OCI-LY7 (cell line): ENCODE measurements around the gene ZMAT3.
"Not testable (repeated sequence)": the region's sequence is repeated elsewhere in the genome, so short reads cannot be mapped to it uniquely, and the experiment has no call there.

ENCODE experiments used
- CTCF ChIP-seq: fragments of 200-600 bp; sonication (generic); conservative IDR thresholded peaks from 2 replicates; pipeline ENCODE4 v1.5.1; 2014; ENCODE audit warnings: mild to moderate bottlenecking, antibody characterized with exemption, low read length, moderate library complexity, mixed read lengths
- EZH2phosphoT487 ChIP-seq: fragments of 200-600 bp; sonication (generic); IDR thresholded peaks from 2 replicates; pipeline ENCODE4 v1.6.1; 2018; ENCODE audit warnings: low read depth, borderline replicate concordance, mild to moderate bottlenecking, mixed run types, antibody characterized with exemption, low read length, moderate library complexity, mixed read lengths

- TF ChIP-seq CTCF, EZH2phosphoT487: not testable (repeated sequence)
These were observed 32.7 kb downstream of the ZMAT3 start for GRCh38 chr3:179038899-179039251.
